Measurements from ENCODE around the gene HUNK. TPM values are rescaled to one million over a fixed set of nuclear protein-coding genes. Genes with fewer than 3 reads are reported as not detected.

The HUNK gene
- total and polyA plus RNA-seq, 2 experiments from 2014 or later: 0.30 to 2.5 TPM

DNA sequence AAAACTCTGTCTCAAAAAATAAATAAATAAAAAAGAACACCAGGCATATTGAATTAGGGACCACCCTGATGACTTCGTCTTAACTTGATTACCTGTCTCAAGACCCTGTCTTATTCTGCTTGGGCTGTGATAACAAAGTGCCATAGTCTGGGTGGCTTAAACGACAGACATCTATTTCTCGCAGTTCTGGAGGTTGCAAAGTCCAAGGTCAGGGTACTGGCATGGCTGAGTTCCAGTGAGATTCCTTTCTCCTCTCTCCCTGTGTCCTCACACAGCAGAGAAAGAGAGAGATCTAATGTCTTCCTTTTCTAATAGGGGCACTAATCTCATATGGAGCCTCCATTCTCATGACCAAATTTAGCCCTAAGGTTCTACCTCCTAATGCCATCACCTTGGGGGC lies 145.6 kb downstream of the HUNK start:
- Histone ChIP-seq H4K20me1 (ENCODE audit: insufficient read depth) (no peaks in the 10 kb centered on the region), H3K27ac (no peak overlapping the region), H3K4me1 (ENCODE audit: insufficient read depth) (no peaks in the 10 kb centered on the region), H3K4me3 (no peak overlapping the region), H3K9me3 (ENCODE audit: low read depth) (no peaks in the 10 kb centered on the region), H3F3A (ENCODE audit: insufficient read depth) (no peaks in the 10 kb centered on the region), H3K27me3 (replicated peaks; ENCODE audit: insufficient read depth) (peaks cover 7% of the 10 kb centered on the region), H3K9ac (no peak overlapping the region), H2AFZ (no peak overlapping the region), H3K79me2 (ENCODE audit: insufficient read depth) (no peaks in the 10 kb centered on the region), H3K4me2 (ENCODE audit: unreplicated experiment) (no peak overlapping the region), H3K9me2 (ENCODE audit: insufficient read depth) (no peaks in the 10 kb centered on the region), H3K36me3 (ENCODE audit: low read depth) (no peaks in the 10 kb centered on the region)
- no peak for DNase-seq
- 78 to 88% methylated on average over 3 of the region's 3 CpGs for WGBS, 2 experiments (ENCODE audit: low coverage in 1 of 2, low lambda C conversion rate in 2 of 2, missing lambda C conversion rate in 2 of 2)
- in situ Hi-C loops (cut with MboI): no loop called here
- TF ChIP-seq EZH2 (IDR thresholded peaks at IDR 0.05; ENCODE audit: insufficient read depth, poor library complexity, severe bottlenecking) (no peak), EZH2phosphoT487 (IDR thresholded peaks at IDR 0.05; ENCODE audit: insufficient read depth, low read depth) (no peak)

DNA sequence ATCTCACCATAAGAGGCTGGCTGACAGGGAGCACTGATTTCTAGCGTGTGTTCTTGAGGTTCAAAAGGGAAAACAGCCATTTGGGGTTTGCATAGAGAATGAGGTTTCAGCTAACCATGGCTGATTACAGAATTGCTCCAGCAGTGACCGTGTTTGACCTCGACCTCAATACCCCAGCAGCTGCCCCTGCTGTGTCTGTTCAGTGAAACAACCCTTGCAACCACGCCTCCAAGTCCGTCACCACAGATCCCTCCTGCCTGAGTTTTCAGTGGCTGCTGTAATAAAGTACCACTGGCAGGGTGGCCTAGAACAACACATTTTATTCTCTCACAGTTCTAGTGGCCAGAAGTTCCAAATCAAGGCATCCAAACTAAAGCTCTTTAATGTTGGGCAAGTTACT lies 147.7 kb downstream of the HUNK start:
- Histone ChIP-seq H3K9ac (no peak overlapping the region), H3K4me1 (ENCODE audit: insufficient read depth) (no peaks in the 10 kb centered on the region), H3F3A (ENCODE audit: insufficient read depth) (no peaks in the 10 kb centered on the region), H3K4me2 (ENCODE audit: unreplicated experiment) (no peak overlapping the region), H3K4me3 (no peak overlapping the region), H3K79me2 (ENCODE audit: insufficient read depth) (no peaks in the 10 kb centered on the region), H3K36me3 (ENCODE audit: low read depth) (no peaks in the 10 kb centered on the region), H3K9me2 (ENCODE audit: insufficient read depth) (no peaks in the 10 kb centered on the region), H3K27ac (no peak overlapping the region), H4K20me1 (ENCODE audit: insufficient read depth) (no peaks in the 10 kb centered on the region), H3K9me3 (ENCODE audit: low read depth) (no peaks in the 10 kb centered on the region), H2AFZ (no peak overlapping the region), H3K27me3 (replicated peaks; ENCODE audit: insufficient read depth) (peaks cover 7% of the 10 kb centered on the region)
- in situ Hi-C loops (cut with MboI): no loop called here
- WGBS, 2 experiments (ENCODE audit: low coverage in 1 of 2, low lambda C conversion rate in 2 of 2, missing lambda C conversion rate in 2 of 2): 52 to 56% methylated on average over 5 of the region's 5 CpGs
- DNase-seq: no peak
- TF ChIP-seq EZH2phosphoT487 (IDR thresholded peaks at IDR 0.05; ENCODE audit: insufficient read depth, low read depth): no peak
- no peak for TF ChIP-seq EZH2 (IDR thresholded peaks at IDR 0.05; ENCODE audit: insufficient read depth, poor library complexity, severe bottlenecking)

DNA sequence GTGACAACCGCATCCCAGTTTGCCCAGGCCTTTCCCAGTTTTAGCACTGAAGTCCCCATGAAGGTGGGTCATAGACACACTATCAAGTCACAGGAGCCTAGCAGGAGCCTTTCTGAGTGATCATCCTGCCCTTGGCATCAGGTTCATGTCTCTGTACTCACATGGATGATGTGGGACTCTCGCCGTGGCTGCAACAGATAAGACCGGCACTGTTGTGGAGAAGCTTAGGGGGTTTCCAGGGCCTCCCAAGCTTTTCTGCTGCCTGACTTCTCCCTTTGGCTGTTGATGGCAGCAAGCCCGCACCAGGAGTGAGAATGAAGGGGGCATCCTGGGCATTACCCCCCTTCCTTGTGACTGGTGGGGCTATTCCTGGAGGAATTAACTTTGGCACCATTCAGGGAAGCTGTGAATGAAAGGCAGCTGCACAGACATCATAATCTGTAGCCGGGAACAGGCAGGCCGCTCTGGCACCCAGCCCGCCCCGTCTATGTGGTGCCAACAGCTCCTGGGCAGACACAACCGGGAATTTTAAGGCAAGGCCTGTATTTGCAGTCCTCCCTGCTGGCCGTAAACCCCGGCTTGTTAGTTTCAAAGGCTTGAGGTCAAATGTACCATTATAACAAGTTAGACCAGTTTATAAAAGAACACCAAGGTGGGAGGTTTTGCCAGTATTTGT lies 148.6 kb downstream of the HUNK start:
- Histone ChIP-seq H3K9me2 (ENCODE audit: insufficient read depth) (no peaks in the 10 kb centered on the region), H3K27ac (no peak overlapping the region), H2AFZ (no peak overlapping the region), H3K9ac (no peak overlapping the region), H3K4me1 (ENCODE audit: insufficient read depth) (no peaks in the 10 kb centered on the region), H3K79me2 (ENCODE audit: insufficient read depth) (no peaks in the 10 kb centered on the region), H3K4me3 (no peak overlapping the region), H3F3A (ENCODE audit: insufficient read depth) (no peaks in the 10 kb centered on the region), H3K27me3 (replicated peaks; ENCODE audit: insufficient read depth) (peaks cover 7% of the 10 kb centered on the region), H3K9me3 (ENCODE audit: low read depth) (no peaks in the 10 kb centered on the region), H3K4me2 (ENCODE audit: unreplicated experiment) (no peak overlapping the region), H3K36me3 (ENCODE audit: low read depth) (no peaks in the 10 kb centered on the region), H4K20me1 (ENCODE audit: insufficient read depth) (no peaks in the 10 kb centered on the region)
- 16 to 20% methylated on average over 12 of the region's 12 CpGs for WGBS, 2 experiments (ENCODE audit: low coverage in 1 of 2, low lambda C conversion rate in 2 of 2, missing lambda C conversion rate in 2 of 2)
- DNase-seq: peak; percentile 2
- in situ Hi-C loops (cut with MboI): no loop called here
- TF ChIP-seq EZH2phosphoT487 (IDR thresholded peaks at IDR 0.05; ENCODE audit: insufficient read depth, low read depth) (no peak), EZH2 (IDR thresholded peaks at IDR 0.05; ENCODE audit: insufficient read depth, poor library complexity, severe bottlenecking) (no peak)

DNA sequence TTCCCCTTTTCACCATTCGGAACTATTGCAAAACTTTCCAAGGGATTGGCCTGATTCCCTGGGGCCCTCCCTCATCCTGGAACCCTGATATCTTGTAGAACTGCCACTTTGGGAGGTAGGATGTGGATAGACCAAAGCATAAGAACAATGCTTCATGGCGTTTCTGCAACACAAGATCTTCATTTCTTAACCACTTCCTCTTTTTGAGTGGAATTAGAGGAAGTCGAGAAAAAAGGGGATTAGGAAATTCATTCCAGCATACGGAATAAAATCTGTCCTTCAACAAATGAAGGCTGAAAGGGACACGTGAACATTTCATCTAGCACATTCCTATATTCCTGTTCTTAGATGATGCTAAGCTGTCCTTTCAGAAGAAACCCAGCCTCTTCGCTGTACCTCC lies 149.3 kb downstream of the HUNK start:
- TF ChIP-seq EZH2 (IDR thresholded peaks at IDR 0.05; ENCODE audit: insufficient read depth, poor library complexity, severe bottlenecking) (no peak), EZH2phosphoT487 (IDR thresholded peaks at IDR 0.05; ENCODE audit: insufficient read depth, low read depth) (no peak)
- in situ Hi-C loops (cut with MboI): no loop called here
- Histone ChIP-seq H3K9me3 (ENCODE audit: low read depth) (no peaks in the 10 kb centered on the region), H3K27me3 (replicated peaks; ENCODE audit: insufficient read depth) (peaks cover 7% of the 10 kb centered on the region), H2AFZ (no peak overlapping the region), H4K20me1 (ENCODE audit: insufficient read depth) (no peaks in the 10 kb centered on the region), H3K4me2 (ENCODE audit: unreplicated experiment) (no peak overlapping the region), H3K4me3 (no peak overlapping the region), H3K79me2 (ENCODE audit: insufficient read depth) (no peaks in the 10 kb centered on the region), H3F3A (ENCODE audit: insufficient read depth) (no peaks in the 10 kb centered on the region), H3K9ac (no peak overlapping the region), H3K36me3 (ENCODE audit: low read depth) (no peaks in the 10 kb centered on the region), H3K4me1 (ENCODE audit: insufficient read depth) (no peaks in the 10 kb centered on the region), H3K9me2 (ENCODE audit: insufficient read depth) (no peaks in the 10 kb centered on the region), H3K27ac (no peak overlapping the region)
- DNase-seq: no peak
- 69% methylated on average over 6 of the region's 6 CpGs for WGBS, 2 experiments (ENCODE audit: low coverage in 1 of 2, low lambda C conversion rate in 2 of 2, missing lambda C conversion rate in 2 of 2)
